ENCODE measurements around the gene CMSS1. TPM values are rescaled to one million over a fixed set of nuclear protein-coding genes. Genes with fewer than 3 reads are reported as not detected.

CMSS1 gene
- polyA plus RNA-seq, 1 donor from 2014 or later, result 31.8 TPM

DNA sequence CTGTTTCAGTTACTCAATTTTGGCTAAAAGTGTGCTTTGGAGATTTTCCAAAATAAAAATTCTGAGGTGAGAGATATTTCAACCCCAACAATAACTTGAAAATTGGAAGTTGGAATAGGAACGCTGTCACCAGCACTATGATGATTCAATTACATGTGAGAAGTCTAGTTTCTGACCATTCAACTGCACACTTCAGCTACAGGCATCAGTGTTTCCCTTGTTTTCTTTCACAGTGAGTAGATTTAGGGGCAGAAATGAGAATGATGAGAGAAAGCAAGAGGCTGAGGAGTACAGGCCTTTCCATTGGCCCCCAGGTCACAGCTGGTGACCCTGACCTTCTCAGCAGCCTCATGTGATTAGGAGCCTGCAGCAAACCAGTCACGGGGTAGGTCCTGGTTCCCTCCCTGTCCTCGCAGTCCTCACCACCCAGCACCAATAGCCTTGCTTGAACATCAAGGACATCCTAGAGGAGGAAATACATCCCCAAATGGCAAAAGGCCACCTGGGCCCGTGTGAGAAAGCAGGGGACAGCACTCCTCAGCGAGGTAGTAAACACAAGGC lies 306.6 kb downstream of the CMSS1 start:
- no peaks in the 10 kb centered on the region for H4K20me1 ChIP-seq (ENCODE audit: insufficient read depth)
- H3K9ac ChIP-seq (ENCODE audit: low read length), result no peak overlapping the region
- no peak overlapping the region for H3K4me3 ChIP-seq (ENCODE audit: low read length)
- H3K9me3 ChIP-seq (ENCODE audit: low read length), result no peaks in the 10 kb centered on the region
- H3K79me2 ChIP-seq (replicated peaks; ENCODE audit: insufficient read depth, low read length), result no peaks in the 10 kb centered on the region
- H3K36me3 ChIP-seq (ENCODE audit: insufficient read depth, low read length), result no peaks in the 10 kb centered on the region
- H3K27me3 ChIP-seq (ENCODE audit: insufficient read depth, low read depth, low read length), result no peaks in the 10 kb centered on the region
- H2AFZ ChIP-seq (ENCODE audit: low read depth, low read length), result no peak overlapping the region
- no peak for TF ChIP-seq EP300 (conservative IDR thresholded peaks at IDR 0.05; ENCODE audit: poor library complexity, severe bottlenecking)
- TF ChIP-seq RAD21 (conservative IDR thresholded peaks at IDR 0.05), result no peak
- no peak for TF ChIP-seq MXI1 (conservative IDR thresholded peaks at IDR 0.05; ENCODE audit: poor library complexity, severe bottlenecking)
- no peaks in the 10 kb centered on the region for H3K9me2 ChIP-seq (ENCODE audit: insufficient read depth, low read length)
- no peaks in the 10 kb centered on the region for H3F3A ChIP-seq (ENCODE audit: insufficient read depth, low read length, poor library complexity, severe bottlenecking)
- no peak overlapping the region for H3K4me2 ChIP-seq (ENCODE audit: low read length)
- H3K27ac ChIP-seq (ENCODE audit: low read length), result no peak overlapping the region

DNA sequence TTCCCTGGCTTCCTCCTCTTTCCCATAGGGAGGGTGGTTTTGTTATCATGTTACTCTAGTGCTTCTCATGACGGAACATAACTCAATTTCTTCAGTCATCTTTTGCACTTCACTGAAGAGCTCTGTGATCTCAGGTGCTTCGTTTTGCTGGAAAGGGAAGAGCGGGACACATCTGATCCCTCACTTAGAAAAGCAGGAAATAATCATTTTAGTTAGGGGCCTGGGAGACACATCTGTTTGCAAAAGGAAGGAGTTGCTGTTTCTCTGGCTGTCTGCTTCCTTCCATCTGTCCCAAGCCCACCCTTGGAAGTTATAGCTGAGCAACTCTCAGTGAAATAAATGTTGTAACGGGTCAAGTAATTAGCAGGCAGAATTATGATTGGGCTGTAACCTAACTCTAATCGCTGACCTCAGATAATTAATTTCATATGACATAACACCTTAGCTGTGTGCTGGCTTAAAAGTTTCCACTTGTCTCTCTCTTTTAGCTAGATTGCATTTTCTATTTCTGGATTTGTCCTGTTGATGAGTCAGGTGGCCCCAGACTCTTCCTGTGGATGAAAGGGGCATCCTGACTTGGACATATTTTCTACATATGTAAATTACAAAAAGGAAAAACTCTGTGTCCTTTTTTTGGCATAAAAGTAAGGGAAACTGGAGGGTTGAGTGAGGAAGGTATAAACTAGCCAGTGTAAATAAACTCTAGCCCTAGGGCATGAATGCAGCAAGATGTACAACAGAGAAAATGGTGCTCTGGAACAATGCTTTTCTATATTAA lies 307.7 kb downstream of the CMSS1 start:
- no peak overlapping the region for H2AFZ ChIP-seq (ENCODE audit: low read depth, low read length)
- H3K79me2 ChIP-seq (replicated peaks; ENCODE audit: insufficient read depth, low read length), result no peaks in the 10 kb centered on the region
- TF ChIP-seq MXI1 (conservative IDR thresholded peaks at IDR 0.05; ENCODE audit: poor library complexity, severe bottlenecking), result no peak
- no peak for TF ChIP-seq TAF1 (IDR thresholded peaks at IDR 0.05; ENCODE audit: low read depth)
- TF ChIP-seq EZH2 (IDR thresholded peaks at IDR 0.05; ENCODE audit: borderline replicate concordance, insufficient read depth, low read length, poor library complexity, severe bottlenecking), result no peak
- TF ChIP-seq POLR2AphosphoS5 (IDR thresholded peaks at IDR 0.05), result no peak
- TF ChIP-seq, protein P1, sequence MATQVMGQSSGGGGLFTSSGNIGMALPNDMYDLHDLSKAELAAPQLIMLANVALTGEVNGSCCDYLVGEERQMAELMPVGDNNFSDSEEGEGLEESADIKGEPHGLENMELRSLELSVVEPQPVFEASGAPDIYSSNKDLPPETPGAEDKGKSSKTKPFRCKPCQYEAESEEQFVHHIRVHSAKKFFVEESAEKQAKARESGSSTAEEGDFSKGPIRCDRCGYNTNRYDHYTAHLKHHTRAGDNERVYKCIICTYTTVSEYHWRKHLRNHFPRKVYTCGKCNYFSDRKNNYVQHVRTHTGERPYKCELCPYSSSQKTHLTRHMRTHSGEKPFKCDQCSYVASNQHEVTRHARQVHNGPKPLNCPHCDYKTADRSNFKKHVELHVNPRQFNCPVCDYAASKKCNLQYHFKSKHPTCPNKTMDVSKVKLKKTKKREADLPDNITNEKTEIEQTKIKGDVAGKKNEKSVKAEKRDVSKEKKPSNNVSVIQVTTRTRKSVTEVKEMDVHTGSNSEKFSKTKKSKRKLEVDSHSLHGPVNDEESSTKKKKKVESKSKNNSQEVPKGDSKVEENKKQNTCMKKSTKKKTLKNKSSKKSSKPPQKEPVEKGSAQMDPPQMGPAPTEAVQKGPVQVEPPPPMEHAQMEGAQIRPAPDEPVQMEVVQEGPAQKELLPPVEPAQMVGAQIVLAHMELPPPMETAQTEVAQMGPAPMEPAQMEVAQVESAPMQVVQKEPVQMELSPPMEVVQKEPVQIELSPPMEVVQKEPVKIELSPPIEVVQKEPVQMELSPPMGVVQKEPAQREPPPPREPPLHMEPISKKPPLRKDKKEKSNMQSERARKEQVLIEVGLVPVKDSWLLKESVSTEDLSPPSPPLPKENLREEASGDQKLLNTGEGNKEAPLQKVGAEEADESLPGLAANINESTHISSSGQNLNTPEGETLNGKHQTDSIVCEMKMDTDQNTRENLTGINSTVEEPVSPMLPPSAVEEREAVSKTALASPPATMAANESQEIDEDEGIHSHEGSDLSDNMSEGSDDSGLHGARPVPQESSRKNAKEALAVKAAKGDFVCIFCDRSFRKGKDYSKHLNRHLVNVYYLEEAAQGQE (IDR thresholded peaks at IDR 0.05; ENCODE audit: borderline replicate concordance), result no peak
- TF ChIP-seq RAD21 (conservative IDR thresholded peaks at IDR 0.05), result no peak
- TF ChIP-seq SMC3 (conservative IDR thresholded peaks at IDR 0.05; ENCODE audit: poor library complexity), result no peak
- TF ChIP-seq, protein P2, sequence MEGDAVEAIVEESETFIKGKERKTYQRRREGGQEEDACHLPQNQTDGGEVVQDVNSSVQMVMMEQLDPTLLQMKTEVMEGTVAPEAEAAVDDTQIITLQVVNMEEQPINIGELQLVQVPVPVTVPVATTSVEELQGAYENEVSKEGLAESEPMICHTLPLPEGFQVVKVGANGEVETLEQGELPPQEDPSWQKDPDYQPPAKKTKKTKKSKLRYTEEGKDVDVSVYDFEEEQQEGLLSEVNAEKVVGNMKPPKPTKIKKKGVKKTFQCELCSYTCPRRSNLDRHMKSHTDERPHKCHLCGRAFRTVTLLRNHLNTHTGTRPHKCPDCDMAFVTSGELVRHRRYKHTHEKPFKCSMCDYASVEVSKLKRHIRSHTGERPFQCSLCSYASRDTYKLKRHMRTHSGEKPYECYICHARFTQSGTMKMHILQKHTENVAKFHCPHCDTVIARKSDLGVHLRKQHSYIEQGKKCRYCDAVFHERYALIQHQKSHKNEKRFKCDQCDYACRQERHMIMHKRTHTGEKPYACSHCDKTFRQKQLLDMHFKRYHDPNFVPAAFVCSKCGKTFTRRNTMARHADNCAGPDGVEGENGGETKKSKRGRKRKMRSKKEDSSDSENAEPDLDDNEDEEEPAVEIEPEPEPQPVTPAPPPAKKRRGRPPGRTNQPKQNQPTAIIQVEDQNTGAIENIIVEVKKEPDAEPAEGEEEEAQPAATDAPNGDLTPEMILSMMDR (IDR thresholded peaks at IDR 0.05; ENCODE audit: poor library complexity, severe bottlenecking), result no peak
- no peak for TF ChIP-seq EP300 (conservative IDR thresholded peaks at IDR 0.05; ENCODE audit: poor library complexity, severe bottlenecking)
- H3K27me3 ChIP-seq (ENCODE audit: insufficient read depth, low read depth, low read length), result no peaks in the 10 kb centered on the region
- H3K4me2 ChIP-seq (ENCODE audit: low read length), result no peak overlapping the region
- H3K27ac ChIP-seq (ENCODE audit: low read length), result no peak overlapping the region
- no peaks in the 10 kb centered on the region for H3K36me3 ChIP-seq (ENCODE audit: insufficient read depth, low read length)
- H3K9me3 ChIP-seq (ENCODE audit: low read length), result no peaks in the 10 kb centered on the region
- no peaks in the 10 kb centered on the region for H4K20me1 ChIP-seq (ENCODE audit: insufficient read depth)
- no peaks in the 10 kb centered on the region for H3K9me2 ChIP-seq (ENCODE audit: insufficient read depth, low read length)
- no peaks in the 10 kb centered on the region for H3F3A ChIP-seq (ENCODE audit: insufficient read depth, low read length, poor library complexity, severe bottlenecking)
- no peak overlapping the region for H3K4me3 ChIP-seq (ENCODE audit: low read length)
- no peak overlapping the region for H3K9ac ChIP-seq (ENCODE audit: low read length)
